Body of pancreas (tissue), 4 donors: Measurements from ENCODE around the gene MUS81.

ENCODE experiments used
- POLR2A ChIP-seq, 3 donors: fragments of 450-650 bp; IDR thresholded peaks; one replicate each; pipeline ENCODE4 v1.6.1; 2016; ENCODE audit warnings: antibody characterized with exemption in 3 of 3, mild to moderate bottlenecking in 2 of 3
- TF ChIP-seq, protein P1 (sequence below), 7 experiments: fragments of 450-650 bp in 4 of 7; fragments of 200-600 bp in 3 of 7; sonication (generic) in 3 of 7; IDR thresholded peaks; one replicate each; pipeline ENCODE4 v1.5.1; 2016 to 2019; ENCODE audit warnings: antibody characterized with exemption in 7 of 7

DNA sequence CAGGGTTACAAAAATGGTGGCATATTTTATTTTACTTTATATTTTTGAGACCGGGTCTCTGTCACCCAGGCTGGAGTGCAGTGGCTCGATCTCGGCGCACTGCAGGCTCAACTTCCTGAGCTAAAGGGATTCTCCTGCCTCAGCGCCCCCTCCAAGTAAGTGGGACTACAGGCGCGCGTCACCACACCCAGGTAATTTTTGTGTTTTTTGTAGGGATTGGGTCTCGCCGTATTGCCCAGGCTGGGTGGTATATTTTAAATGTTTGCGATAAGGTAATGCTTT, 40.6 kb downstream of the MUS81 start:
- TF ChIP-seq, protein P1, sequence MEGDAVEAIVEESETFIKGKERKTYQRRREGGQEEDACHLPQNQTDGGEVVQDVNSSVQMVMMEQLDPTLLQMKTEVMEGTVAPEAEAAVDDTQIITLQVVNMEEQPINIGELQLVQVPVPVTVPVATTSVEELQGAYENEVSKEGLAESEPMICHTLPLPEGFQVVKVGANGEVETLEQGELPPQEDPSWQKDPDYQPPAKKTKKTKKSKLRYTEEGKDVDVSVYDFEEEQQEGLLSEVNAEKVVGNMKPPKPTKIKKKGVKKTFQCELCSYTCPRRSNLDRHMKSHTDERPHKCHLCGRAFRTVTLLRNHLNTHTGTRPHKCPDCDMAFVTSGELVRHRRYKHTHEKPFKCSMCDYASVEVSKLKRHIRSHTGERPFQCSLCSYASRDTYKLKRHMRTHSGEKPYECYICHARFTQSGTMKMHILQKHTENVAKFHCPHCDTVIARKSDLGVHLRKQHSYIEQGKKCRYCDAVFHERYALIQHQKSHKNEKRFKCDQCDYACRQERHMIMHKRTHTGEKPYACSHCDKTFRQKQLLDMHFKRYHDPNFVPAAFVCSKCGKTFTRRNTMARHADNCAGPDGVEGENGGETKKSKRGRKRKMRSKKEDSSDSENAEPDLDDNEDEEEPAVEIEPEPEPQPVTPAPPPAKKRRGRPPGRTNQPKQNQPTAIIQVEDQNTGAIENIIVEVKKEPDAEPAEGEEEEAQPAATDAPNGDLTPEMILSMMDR (IDR thresholded peaks at IDR 0.05), result no peak
- TF ChIP-seq POLR2A (IDR thresholded peaks at IDR 0.05), result no peak
